Frontal cortex (tissue), 4 donors: ENCODE data around the gene CDADC1. TPM values are rescaled to one million over a fixed set of nuclear protein-coding genes. Genes with fewer than 3 reads are reported as not detected.
A peak's percentile ranks its signal among the peaks of the same experiment; 100 is the strongest.

Experiments
- DNase-seq, 2 donors: peaks; one replicate each; pipeline ENCODE4 v3.0.0; 2012; ENCODE audit warnings: low spot score in 2 of 2
- FAIRE-seq: peaks from 2 replicates; lab custom pipeline; 2012; peaks lifted over from hg19 to GRCh38; lab: Jason Lieb, UNC
- total RNA-seq: library from RNA; depleted of rRNA; stranded (reverse); fragments of >200 nt; gene quantifications from one replicate; pipeline ENCODE4 v1.2.3, GENCODE V29; 2014
- donor health status: control.
- donor health status: control.
- donor health status: control.

Gene CDADC1
- 12.6 TPM for total RNA-seq

GRCh38 chr13:49247643-49248621 lies at the start of gene CDADC1:
Gene CDADC1 (plus strand): TSS chr13:49247925. CDS start chr13:49248038, 113 bp downstream.
- FAIRE-seq (peak; percentile 10), DNase-seq (peak; percentile 66 to 91)

DNA sequence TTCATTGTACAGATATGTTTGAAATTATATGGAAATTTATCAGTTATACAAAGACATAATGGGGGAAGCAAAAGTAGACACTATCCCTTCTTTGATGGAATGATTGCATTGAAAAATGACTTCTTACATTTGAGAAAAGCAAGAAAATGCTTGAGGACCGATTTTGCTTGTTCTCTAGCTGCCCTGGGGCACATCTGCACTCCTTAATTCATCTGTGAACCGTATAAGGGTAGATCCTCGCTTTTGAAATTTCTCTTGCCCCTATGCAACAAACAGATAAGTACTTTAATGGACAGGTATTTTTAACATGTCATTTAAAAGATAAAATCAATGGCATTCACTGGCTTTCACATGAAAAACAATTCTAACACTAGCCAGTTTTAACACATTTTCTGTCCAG lies 41.1 kb upstream of the CDADC1 start:
- no peak for DNase-seq
- no peak for FAIRE-seq

DNA sequence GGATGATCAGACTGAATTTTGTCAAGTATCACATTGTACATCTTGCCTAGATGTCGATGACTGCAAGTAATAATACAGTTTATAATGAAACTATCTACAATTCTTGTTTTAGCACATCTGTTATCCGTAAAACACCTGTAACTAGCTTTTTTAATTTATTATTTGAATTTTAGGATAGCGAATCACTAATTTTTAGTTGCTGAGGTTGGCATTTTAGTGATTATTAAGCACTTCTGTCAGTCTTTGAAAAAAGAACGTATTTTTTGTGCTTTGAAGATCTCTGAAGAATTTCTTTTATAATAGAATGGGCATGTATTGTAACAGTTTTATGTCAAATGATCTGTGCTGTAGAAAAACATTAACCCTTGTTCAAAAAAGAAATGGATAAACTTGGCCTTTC lies 39.1 kb upstream of the CDADC1 start:
- DNase-seq = no peak
- FAIRE-seq = no peak

GRCh38 chr13:49210114-49210513 lies 37.6 kb upstream of the CDADC1 start:
- no peak for FAIRE-seq

DNA sequence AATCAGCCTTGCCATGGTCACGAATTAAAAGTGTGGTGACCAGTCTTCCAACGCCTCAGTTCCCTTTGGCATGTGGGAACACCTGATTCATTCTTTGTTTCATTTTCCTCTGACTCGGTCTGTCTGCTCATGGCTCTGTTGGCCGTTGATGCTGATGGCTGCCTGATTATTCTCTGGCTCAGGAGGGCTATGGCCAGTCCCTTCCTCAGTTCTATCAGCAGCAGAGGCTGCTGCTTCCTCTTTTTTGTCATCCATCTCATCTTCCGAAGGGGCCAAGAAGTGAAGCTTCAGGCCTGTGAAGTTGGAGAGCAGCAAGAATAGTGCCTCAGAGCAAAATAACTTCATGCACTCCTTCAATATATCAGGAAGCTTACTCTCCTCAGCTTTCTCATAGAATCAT lies 37.1 kb upstream of the CDADC1 start:
- no peak for FAIRE-seq
- DNase-seq = no peak

More at GRCh38 chr13:49210114-49210513, 37.6 kb upstream of the CDADC1 start:
- no peak for DNase-seq

DNA sequence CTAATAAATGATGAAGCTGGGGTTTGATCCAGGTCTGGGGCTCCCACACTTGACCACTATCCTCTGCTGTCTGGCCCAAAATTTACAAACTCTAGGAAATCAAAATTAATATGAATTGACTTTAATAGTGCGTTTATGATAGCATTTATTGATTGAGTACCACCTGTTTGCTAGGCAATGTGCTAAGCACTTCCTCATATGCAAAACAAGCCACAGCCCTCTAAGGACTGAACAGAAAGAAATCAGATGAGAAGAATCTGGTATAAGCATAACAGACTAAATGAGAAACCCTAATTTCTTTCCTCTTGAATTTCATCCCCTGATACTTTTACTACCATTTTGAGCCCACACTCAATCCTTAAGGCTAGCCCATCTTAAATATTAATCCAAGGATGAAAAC lies 34.2 kb upstream of the CDADC1 start:
- no peak for DNase-seq
- no peak for FAIRE-seq

DNA sequence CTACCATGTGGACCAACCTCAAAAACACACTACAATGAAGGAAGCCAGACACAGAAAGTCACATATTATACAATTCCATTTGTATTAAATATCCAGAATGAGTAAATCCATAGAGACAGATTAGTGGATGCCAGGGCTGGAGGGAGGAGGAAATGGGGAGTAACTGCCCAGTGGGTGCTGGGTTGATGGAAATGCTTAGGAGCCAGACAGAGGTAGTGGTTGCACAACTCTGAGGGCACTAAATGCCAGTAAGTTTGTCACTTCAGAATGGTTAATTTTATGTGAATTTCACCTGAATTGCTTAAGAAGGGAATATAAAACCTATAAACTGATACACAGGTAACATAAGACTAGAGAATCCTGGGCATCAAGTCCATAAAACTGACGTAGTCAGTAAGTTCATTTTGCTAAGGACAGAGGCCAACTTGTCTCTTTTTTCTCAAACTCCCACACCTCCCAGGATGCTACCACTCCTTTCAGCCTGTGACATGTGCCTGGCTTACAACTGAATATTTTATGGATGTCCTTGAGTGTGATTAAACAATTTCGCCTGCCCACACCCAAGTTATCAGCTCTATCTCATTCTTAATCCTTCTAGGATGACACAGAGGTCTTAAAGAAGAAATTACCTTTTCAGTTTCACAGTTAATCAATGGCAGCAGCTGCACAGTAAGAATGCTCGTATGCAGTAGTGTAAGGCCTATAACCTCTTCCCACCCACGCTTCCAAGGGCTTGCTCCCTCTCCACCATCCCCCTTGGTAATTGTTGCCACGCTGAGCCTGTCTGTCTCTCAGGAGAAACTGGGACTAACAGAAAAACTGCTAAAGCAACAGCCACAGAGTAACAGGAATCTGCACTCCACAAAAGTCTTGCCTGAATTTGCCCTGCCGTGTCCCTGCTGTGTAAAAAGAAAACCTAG lies 33.5 kb upstream of the CDADC1 start:
- DNase-seq (no peak), FAIRE-seq (no peak)

DNA sequence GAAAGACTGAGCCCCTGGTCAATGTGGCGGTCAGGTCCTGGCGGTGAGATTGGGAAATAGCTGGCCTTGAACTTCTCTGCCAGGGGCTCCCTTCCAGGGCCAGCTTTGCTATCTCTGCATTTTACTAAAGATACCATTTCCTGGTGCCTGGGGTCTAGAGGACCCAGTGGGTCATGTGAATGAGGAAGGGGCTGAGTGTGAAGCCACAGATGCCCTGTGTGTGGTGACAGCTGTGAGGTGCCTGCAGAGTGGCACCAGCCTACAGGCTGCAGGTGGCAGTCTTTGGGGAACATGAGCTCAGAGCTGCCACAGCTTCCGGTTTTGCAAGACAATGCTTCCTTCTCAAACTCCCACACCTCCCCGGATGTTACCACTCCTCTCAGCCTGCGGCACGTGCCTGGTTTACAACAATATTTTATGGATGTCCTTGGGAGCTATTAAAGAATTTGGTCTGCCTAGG lies 32.8 kb upstream of the CDADC1 start:
- no peak for FAIRE-seq

GRCh38 chr13:49216334-49216733 lies 31.4 kb upstream of the CDADC1 start:
- FAIRE-seq = no peak

More for the DNA sequence above, 32.8 kb upstream of the CDADC1 start:
- no peak for DNase-seq

DNA sequence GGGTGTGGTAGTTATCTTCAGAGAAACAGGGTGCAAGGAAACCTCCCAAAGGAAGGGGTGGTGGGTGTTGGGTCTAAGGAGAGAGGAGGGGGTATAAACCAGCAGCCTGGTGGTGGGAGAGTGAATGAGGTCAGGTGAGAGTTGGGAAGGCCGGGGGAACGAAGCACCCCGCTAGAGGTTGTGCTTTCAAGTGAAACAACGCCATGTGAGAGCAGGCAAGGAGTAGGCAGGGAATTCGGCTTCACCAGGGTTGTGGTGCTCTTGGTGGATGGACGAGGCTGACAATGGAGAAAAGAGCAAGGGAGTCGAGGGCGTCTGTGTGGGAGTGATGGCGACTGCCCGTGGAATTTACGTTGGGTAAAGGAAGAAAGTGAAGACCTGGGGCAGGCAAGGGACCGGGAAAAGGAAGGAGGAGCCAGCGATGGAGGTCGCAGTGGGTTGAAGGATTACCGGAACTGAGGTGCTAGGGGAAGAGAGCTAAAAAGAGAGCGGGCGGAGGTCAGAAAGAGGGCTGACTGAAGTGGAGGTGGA lies 29.7 kb upstream of the CDADC1 start:
- no peak for DNase-seq
- FAIRE-seq = no peak

More at GRCh38 chr13:49216334-49216733, 31.4 kb upstream of the CDADC1 start:
- no peak for DNase-seq

DNA sequence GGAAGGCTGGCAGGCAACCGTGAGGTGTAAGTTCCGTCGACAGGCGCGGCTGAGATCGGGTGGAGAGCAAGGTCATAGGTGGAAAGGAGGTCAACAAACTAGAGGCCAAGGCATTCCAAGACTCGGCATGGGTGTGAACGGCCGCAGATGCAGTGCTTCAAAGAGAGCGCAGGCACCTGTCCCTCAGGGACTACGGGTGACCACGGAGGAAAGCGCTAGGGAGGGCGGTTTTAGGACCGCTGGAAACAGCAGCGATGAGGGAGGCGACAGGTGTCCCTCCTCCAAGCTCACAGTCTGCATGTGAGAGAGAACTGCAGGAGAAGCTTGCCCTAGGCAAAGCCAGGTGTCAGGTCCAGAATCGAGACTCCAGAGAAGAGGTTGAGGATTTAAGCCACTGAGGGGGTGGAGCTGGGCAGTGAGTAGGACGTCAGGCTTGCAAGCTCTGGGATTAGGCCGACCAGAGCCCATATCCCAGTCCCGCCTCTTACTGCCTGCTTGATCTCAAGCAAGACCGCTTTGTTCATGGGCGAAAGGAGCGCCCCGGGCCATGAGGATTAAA lies 29.2 kb upstream of the CDADC1 start:
- DNase-seq (no peak), FAIRE-seq (no peak)

GRCh38 chr13:49219647-49220035 lies 28.1 kb upstream of the CDADC1 start:
- no peak for FAIRE-seq

DNA sequence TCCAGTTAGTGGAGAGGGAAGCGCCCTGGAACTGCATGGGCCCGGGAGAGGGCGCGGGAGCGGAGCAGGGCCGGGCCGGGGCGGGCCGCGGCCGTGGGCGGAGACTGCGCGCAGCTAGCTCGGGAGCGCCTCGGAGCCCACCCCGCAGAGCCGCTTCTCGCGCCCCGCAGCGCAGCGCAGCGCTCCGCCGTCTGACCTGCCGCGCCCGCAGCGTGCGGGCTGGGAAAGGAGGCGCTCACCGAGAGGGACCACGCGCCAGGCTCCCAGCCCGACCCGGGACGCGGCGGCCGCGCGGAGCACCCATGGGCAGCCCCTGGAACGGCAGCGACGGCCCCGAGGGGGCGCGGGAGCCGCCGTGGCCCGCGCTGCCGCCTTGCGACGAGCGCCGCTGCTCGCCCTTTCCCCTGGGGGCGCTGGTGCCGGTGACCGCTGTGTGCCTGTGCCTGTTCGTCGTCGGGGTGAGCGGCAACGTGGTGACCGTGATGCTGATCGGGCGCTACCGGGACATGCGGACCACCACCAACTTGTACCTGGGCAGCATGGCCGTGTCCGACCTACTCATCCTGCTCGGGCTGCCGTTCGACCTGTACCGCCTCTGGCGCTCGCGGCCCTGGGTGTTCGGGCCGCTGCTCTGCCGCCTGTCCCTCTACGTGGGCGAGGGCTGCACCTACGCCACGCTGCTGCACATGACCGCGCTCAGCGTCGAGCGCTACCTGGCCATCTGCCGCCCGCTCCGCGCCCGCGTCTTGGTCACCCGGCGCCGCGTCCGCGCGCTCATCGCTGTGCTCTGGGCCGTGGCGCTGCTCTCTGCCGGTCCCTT lies 27.5 kb upstream of the CDADC1 start, which contains the start of gene MLNR:
Gene MLNR (plus strand): TSS at position 303 of the 820 bp plus-strand sequence. CDS start 0 bp downstream, at position 303.
- FAIRE-seq = no peak
- peak in 1 of 2 donors; percentile 56 for DNase-seq

More at GRCh38 chr13:49219647-49220035, 28.1 kb upstream of the CDADC1 start:
- no peak for DNase-seq

GRCh38 chr13:49220856-49221589 lies 26.7 kb upstream of the CDADC1 start:
- FAIRE-seq (no peak), DNase-seq (peak in 1 of 2 donors; percentile 30)

GRCh38 chr13:49221590-49221965 lies 26.1 kb upstream of the CDADC1 start:
- no peak for FAIRE-seq
- DNase-seq = no peak

- no peak for FAIRE-seq
These were observed 22.3 kb upstream of the CDADC1 start for GRCh38 chr13:49225223-49226042.

GRCh38 chr13:49226613-49227012 lies 21.1 kb upstream of the CDADC1 start:
- DNase-seq (no peak), FAIRE-seq (no peak)

More at GRCh38 chr13:49225223-49226042, 22.3 kb upstream of the CDADC1 start:
- no peak for DNase-seq
